HepG2 (cell line): ENCODE measurements around the gene RAB24. TPM values are rescaled to one million over a fixed set of nuclear protein-coding genes. Genes with fewer than 3 reads are reported as not detected.

Experiments used
- ATAC-seq: fragments of 200-7000 bp; cut with Tn5 transposase; 3 replicates; pipeline ENCODE4 v1.9.1; 2020; ENCODE audit warnings: mild to moderate bottlenecking, moderate library complexity
- BruUV-seq: library from RNA; stranded (reverse); fragments of 400-500 nt; replicated peaks from 2 replicates; lab custom pipeline; 2021; lab: Mats Ljungman, UMichigan
- CTCF ChIA-PET: fragments of 300-600 bp; formaldehyde crosslinking; extraction: SDS; loops from one replicate; lab custom pipeline; 2021; ENCODE audit warnings: low total read pairs, inconsistent platforms, low intra/inter-chr PET ratio; lab: Yijun Ruan, JAX
- POLR2A ChIA-PET: fragments of 350-600 bp; sonication (Branson Sonifier 250); formaldehyde crosslinking; loops from one replicate; lab custom pipeline; 2020; ENCODE audit warnings: antibody characterized with exemption, inconsistent platforms; lab: Yijun Ruan, JAX
- DNase-seq: peaks from one replicate; pipeline ENCODE4 v3.0.0-alpha.2; 2015; ENCODE audit warnings: low spot score
- FAIRE-seq: peaks from 3 replicates; lab custom pipeline; 2011; peaks lifted over from hg19 to GRCh38; lab: Jason Lieb, UNC
- H2AFZ ChIP-seq: one replicate; pipeline ENCODE4 v1.6.1; 2011; ENCODE audit warnings: low read length, inconsistent platforms
- H3K27ac ChIP-seq: fragments of 300-600 bp; 3 replicates; pipeline ENCODE4 v1.8.0; 2011; ENCODE audit warnings: mixed run types, mild to moderate bottlenecking, mixed read lengths, low read length, inconsistent platforms; ENCODE audit not compliant: insufficient read depth; ENCODE audit errors: extremely low read length
- H3K27me3 ChIP-seq, 2 experiments: fragments of 200-600 bp in 1 of 2; 2 replicates in 1 of 2; 3 replicates in 1 of 2; pipeline versions ENCODE4 v1.6.0 to v1.8.0; 2011; ENCODE audit warnings: low read length in 2 of 2, mild to moderate bottlenecking in 2 of 2, moderate library complexity in 2 of 2, inconsistent platforms in 1 of 2; ENCODE audit not compliant: insufficient read depth in 2 of 2, control insufficient read depth in 1 of 2
- H3K36me3 ChIP-seq, 2 experiments: fragments of 200-600 bp in 1 of 2; replicated peaks in 1 of 2; 2 replicates in 1 of 2; 3 replicates in 1 of 2; pipeline versions ENCODE4 v1.5.1 to v1.8.0; 2011; ENCODE audit warnings: low read length in 2 of 2, inconsistent platforms in 1 of 2; ENCODE audit not compliant: insufficient read depth in 2 of 2, control insufficient read depth in 1 of 2
- H3K4me1 ChIP-seq: 2 replicates; pipeline ENCODE4 v1.5.1; 2012; ENCODE audit warnings: low read length, inconsistent platforms; ENCODE audit not compliant: insufficient read depth
- H3K4me2 ChIP-seq: 2 replicates; pipeline ENCODE4 v1.6.0; 2011; ENCODE audit warnings: low read depth, low read length, inconsistent platforms
- H3K4me3 ChIP-seq, 3 experiments: fragments of 200-600 bp in 1 of 3; sonication (generic), shearing (Covaris generic) in 1 of 3; replicated peaks in 1 of 3; 2 replicates each; pipeline ENCODE4 v1.5.1; 2011 to 2016; ENCODE audit warnings: low read length in 3 of 3, inconsistent platforms in 2 of 3, low read depth in 2 of 3, mild to moderate bottlenecking in 2 of 3, control low read depth in 1 of 3, mixed read lengths in 1 of 3; ENCODE audit not compliant: insufficient read depth in 1 of 3
- H3K79me2 ChIP-seq: one replicate; pipeline ENCODE4 v1.6.1; 2011; ENCODE audit warnings: low read length, inconsistent platforms; ENCODE audit not compliant: insufficient read depth
- H3K9ac ChIP-seq: 2 replicates; pipeline ENCODE4 v1.6.0; 2011; ENCODE audit warnings: mild to moderate bottlenecking, low read depth, low read length, inconsistent platforms; ENCODE audit not compliant: insufficient read depth
- H3K9me3 ChIP-seq: 2 replicates; pipeline ENCODE4 v1.5.1; 2012; ENCODE audit warnings: mild to moderate bottlenecking, low read length
- H4K20me1 ChIP-seq: 2 replicates; pipeline ENCODE4 v1.6.0; 2011; ENCODE audit warnings: inconsistent platforms, mild to moderate bottlenecking, low read length, moderate library complexity; ENCODE audit not compliant: insufficient read depth
- ASH2L ChIP-seq: fragments of 300-600, 200-600 bp; sonication (generic); IDR thresholded peaks from 2 replicates; pipeline ENCODE4 v1.7.0; 2017; ENCODE audit warnings: low read depth, mild to moderate bottlenecking, moderate library complexity, mixed read lengths, low read length; ENCODE audit not compliant: insufficient read length
- FOXO1 ChIP-seq: sonication (generic); formaldehyde crosslinking; IDR thresholded peaks from 2 replicates; pipeline ENCODE4 v1.4.0; 2020; ENCODE audit warnings: missing genetic modification reagents
- TOPORS ChIP-seq: sonication (generic); formaldehyde crosslinking; IDR thresholded peaks from 2 replicates; pipeline ENCODE4 v1.8.0; 2023; ENCODE audit warnings: mild to moderate bottlenecking, missing genetic modification reagents
- YEATS4 ChIP-seq: sonication (generic); formaldehyde crosslinking; IDR thresholded peaks from 2 replicates; pipeline ENCODE4 v1.4.0; 2020; ENCODE audit warnings: missing genetic modification reagents, borderline replicate concordance
- ZMYM2 ChIP-seq: sonication (generic); formaldehyde crosslinking; IDR thresholded peaks from 2 replicates; pipeline ENCODE4 v1.8.0; 2022; ENCODE audit warnings: mild to moderate bottlenecking, missing genetic modification reagents
- ZNF567 ChIP-seq: sonication (generic); formaldehyde crosslinking; IDR thresholded peaks from 2 replicates; pipeline ENCODE4 v1.8.1; 2023; ENCODE audit warnings: mild to moderate bottlenecking, missing genetic modification reagents, borderline replicate concordance
- ZNF816 ChIP-seq: sonication (generic); formaldehyde crosslinking; IDR thresholded peaks from 2 replicates; pipeline ENCODE4 v1.8.0; 2022; ENCODE audit warnings: missing genetic modification reagents, mild to moderate bottlenecking, borderline replicate concordance
- ZNF850 ChIP-seq: sonication (generic); formaldehyde crosslinking; conservative IDR thresholded peaks from 2 replicates; pipeline ENCODE4 v1.9.0; 2021; ENCODE audit warnings: mild to moderate bottlenecking, missing genetic modification reagents
- ZSCAN31 ChIP-seq: sonication (generic); formaldehyde crosslinking; IDR thresholded peaks from 2 replicates; pipeline ENCODE4 v1.5.0; 2020; ENCODE audit warnings: low read depth, mild to moderate bottlenecking, missing genetic modification reagents
- WGBS: methylation state at CpG from one replicate; pipeline ENCODE4 v1.1.6; 2017; ENCODE audit warnings: low lambda C conversion rate; 5-methylcytosine and 5-hydroxymethylcytosine counted together
- in situ Hi-C: cut with HindIII; loops from 2 replicates; pipeline ENCODE4 v1.10.0; 2017; ENCODE audit warnings: low pct_unique_long_range_greater_than_20kb; ENCODE audit not compliant: extremely low pct_ligation_motif_present
- intact Hi-C: fragments of 100-400 bp; cut with micrococcal nuclease; formaldehyde crosslinking; loops from one replicate; pipeline ENCODE4 v1.10.0; 2022; ENCODE audit not compliant: unreplicated experiment
- polyA plus RNA-seq, 8 experiments: library from polyadenylated mRNA; depleted of rRNA in 3 of 8; stranded (reverse) in 7 of 8; unstranded in 1 of 8; fragments of >200 nt; fragmentation: Illumina TruSeq in 4 of 8; extraction: Trizol in 4 of 8; gene quantifications; 2 replicates each; pipeline versions ENCODE4 v1.2.1 to v1.2.3, GENCODE V29; 2011 to 2016; ENCODE audit warnings: low read depth in 4 of 8, missing spikeins in 1 of 8, mixed read lengths in 1 of 8; ENCODE audit not compliant: insufficient read depth in 1 of 8
- total RNA-seq, 5 experiments: library from RNA; depleted of rRNA; stranded (reverse); fragments of >200 nt; fragmentation: Illumina TruSeq; extraction: Trizol; gene quantifications; 2 replicates each; pipeline ENCODE4 v1.2.3, GENCODE V29; 2016; ENCODE audit warnings: low read depth in 1 of 5
- TF ChIP-seq, protein P1 (sequence below): sonication (generic); formaldehyde crosslinking; IDR thresholded peaks from 2 replicates; pipeline ENCODE4 v1.4.0; 2020; ENCODE audit warnings: missing genetic modification reagents
- TF ChIP-seq, protein P2 (sequence below): sonication (generic); formaldehyde crosslinking; IDR thresholded peaks from 2 replicates; pipeline ENCODE4 v1.4.0; 2020; ENCODE audit warnings: missing genetic modification reagents, mild to moderate bottlenecking, borderline replicate concordance
- TF ChIP-seq, protein P3 (sequence below): sonication (generic); formaldehyde crosslinking; IDR thresholded peaks from 2 replicates; pipeline ENCODE4 v1.5.0; 2020; ENCODE audit warnings: missing genetic modification reagents

RAB24 gene
- total and polyA plus RNA-seq, 2 of the 13 experiments (the other 11 are each of a cell fraction or from before 2014, with no cell fraction given), result 22.9 to 63.7 TPM

DNA sequence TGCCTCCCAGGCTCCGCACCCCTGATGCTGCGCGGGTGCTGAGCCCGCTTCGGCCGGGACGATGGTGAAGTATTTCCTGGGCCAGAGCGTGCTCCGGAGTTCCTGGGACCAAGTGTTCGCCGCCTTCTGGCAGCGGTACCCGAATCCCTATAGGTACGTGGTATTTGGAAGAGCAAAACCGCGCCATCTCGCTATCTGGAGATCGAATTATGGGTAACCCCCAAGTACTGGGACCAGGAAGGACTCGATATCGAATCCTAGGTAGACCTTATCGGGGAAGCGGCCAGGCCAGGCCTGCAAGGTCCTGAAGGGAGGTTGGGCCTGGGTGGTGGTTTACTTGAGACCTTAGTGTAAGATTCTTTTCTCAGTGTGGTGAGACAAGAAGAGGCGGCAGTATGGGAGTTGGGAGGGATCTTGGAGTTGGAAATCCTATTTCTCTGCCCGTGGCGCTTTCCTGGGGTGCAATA lies 439 bp upstream of the RAB24 start:
- H3K4me1 ChIP-seq, result peaks cover 30% of the 10 kb centered on the region
- no peak for DNase-seq
- H3K4me2 ChIP-seq, result peak overlapping the region; percentile 85
- H3K36me3 ChIP-seq, result peaks cover 7 to 36% of the 10 kb centered on the region in 2 experiments
- no peak for FAIRE-seq
- H3K27ac ChIP-seq, result peak overlapping the region; percentile 78
- peak overlapping the region; percentile 76 to 97 (median 85) for H3K4me3 ChIP-seq
- H3K9me3 ChIP-seq, result no peaks in the 10 kb centered on the region
- WGBS, result 0% methylated on average over 7 of the region's 25 CpGs
- no peak for ATAC-seq
- H3K27me3 ChIP-seq, result no peaks in the 10 kb centered on the region; a peak in 1 of 5 replicates
- H3K79me2 ChIP-seq, result peaks cover 31% of the 10 kb centered on the region
- H2AFZ ChIP-seq, result no peak overlapping the region
- POLR2A ChIA-PET, result interaction anchor here (0.9 to 1.7 kb wide), 3 partner anchors 48 to 190 kb away, joined by 3 to 7 read pairs (median 4); no protein-coding TSS in a partner anchor
- no TSS peak for BruUV-seq
- peaks cover 19% of the 10 kb centered on the region for H4K20me1 ChIP-seq
- intact Hi-C loops (loop anchor here (2.0 kb wide), 1 partner anchor 189 kb away; no protein-coding TSS in a partner anchor), in situ Hi-C loops (loop anchor here (5.0 kb wide), 1 partner anchor 192 kb away; no protein-coding TSS in a partner anchor)
- peak overlapping the region; percentile 87 for H3K9ac ChIP-seq
- CTCF ChIA-PET, result no interaction called here
- TF ChIP-seq FOXO1 (CRISPR knock-in tag), result no peak
- 0 out of 2 replicates have a peak, but pooled peaks have one; percentile 0 for TF ChIP-seq YEATS4 (CRISPR knock-in tag)
- TF ChIP-seq ZSCAN31 (CRISPR knock-in tag), result 0 out of 2 replicates have a peak, but pooled peaks have one; percentile 19
- TF ChIP-seq ZNF816 (CRISPR knock-in tag), result peak; percentile 67; the same call in 1 of the 2 replicates
- TF ChIP-seq TOPORS (CRISPR knock-in tag), result peak; percentile 9; the same call in 1 of the 2 replicates
- TF ChIP-seq, protein P1, sequence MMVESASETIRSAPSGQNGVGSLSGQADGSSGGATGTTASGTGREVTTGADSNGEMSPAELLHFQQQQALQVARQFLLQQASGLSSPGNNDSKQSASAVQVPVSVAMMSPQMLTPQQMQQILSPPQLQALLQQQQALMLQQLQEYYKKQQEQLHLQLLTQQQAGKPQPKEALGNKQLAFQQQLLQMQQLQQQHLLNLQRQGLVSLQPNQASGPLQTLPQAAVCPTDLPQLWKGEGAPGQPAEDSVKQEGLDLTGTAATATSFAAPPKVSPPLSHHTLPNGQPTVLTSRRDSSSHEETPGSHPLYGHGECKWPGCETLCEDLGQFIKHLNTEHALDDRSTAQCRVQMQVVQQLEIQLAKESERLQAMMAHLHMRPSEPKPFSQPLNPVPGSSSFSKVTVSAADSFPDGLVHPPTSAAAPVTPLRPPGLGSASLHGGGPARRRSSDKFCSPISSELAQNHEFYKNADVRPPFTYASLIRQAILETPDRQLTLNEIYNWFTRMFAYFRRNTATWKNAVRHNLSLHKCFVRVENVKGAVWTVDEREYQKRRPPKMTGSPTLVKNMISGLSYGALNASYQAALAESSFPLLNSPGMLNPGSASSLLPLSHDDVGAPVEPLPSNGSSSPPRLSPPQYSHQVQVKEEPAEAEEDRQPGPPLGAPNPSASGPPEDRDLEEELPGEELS (CRISPR knock-in tag), result no peak
- TF ChIP-seq ZMYM2 (CRISPR knock-in tag), result no peak
- 0 out of 2 replicates have a peak, but pooled peaks have one; percentile 24 for TF ChIP-seq ZNF567 (CRISPR knock-in tag)
- TF ChIP-seq ZNF850 (CRISPR knock-in tag), result peak; percentile 71; the same call in 1 of the 2 replicates
- peak; percentile 23 for TF ChIP-seq ASH2L
- TF ChIP-seq, protein P2, sequence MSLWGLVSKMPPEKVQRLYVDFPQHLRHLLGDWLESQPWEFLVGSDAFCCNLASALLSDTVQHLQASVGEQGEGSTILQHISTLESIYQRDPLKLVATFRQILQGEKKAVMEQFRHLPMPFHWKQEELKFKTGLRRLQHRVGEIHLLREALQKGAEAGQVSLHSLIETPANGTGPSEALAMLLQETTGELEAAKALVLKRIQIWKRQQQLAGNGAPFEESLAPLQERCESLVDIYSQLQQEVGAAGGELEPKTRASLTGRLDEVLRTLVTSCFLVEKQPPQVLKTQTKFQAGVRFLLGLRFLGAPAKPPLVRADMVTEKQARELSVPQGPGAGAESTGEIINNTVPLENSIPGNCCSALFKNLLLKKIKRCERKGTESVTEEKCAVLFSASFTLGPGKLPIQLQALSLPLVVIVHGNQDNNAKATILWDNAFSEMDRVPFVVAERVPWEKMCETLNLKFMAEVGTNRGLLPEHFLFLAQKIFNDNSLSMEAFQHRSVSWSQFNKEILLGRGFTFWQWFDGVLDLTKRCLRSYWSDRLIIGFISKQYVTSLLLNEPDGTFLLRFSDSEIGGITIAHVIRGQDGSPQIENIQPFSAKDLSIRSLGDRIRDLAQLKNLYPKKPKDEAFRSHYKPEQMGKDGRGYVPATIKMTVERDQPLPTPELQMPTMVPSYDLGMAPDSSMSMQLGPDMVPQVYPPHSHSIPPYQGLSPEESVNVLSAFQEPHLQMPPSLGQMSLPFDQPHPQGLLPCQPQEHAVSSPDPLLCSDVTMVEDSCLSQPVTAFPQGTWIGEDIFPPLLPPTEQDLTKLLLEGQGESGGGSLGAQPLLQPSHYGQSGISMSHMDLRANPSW (CRISPR knock-in tag), result no peak
- TF ChIP-seq, protein P3, sequence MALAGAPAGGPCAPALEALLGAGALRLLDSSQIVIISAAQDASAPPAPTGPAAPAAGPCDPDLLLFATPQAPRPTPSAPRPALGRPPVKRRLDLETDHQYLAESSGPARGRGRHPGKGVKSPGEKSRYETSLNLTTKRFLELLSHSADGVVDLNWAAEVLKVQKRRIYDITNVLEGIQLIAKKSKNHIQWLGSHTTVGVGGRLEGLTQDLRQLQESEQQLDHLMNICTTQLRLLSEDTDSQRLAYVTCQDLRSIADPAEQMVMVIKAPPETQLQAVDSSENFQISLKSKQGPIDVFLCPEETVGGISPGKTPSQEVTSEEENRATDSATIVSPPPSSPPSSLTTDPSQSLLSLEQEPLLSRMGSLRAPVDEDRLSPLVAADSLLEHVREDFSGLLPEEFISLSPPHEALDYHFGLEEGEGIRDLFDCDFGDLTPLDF (CRISPR knock-in tag), result peak; percentile 2; the same call in 1 of the 2 replicates
